ENCODE data around the gene CDYL2.

DNA sequence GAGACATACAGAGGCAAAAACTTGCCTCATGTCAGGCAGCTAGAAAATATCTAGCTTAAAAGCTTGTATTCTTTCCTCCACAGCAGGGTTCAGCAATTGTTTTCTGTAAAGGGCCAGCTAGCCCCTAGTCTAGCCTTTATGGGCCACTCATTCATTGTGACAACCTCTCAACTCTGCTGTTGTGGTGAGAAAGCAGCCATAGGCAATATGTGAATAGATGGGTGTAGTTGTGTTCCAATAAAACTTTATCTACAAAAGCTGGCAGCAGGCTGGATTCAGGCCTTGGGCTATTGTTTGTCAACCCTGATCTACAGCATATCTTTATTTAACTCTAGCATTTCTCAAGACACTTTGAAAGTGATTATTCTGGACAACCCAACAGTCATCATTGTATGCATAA is 46.4 kb upstream of the CDYL2 start:
- TF ChIP-seq, protein P1, sequence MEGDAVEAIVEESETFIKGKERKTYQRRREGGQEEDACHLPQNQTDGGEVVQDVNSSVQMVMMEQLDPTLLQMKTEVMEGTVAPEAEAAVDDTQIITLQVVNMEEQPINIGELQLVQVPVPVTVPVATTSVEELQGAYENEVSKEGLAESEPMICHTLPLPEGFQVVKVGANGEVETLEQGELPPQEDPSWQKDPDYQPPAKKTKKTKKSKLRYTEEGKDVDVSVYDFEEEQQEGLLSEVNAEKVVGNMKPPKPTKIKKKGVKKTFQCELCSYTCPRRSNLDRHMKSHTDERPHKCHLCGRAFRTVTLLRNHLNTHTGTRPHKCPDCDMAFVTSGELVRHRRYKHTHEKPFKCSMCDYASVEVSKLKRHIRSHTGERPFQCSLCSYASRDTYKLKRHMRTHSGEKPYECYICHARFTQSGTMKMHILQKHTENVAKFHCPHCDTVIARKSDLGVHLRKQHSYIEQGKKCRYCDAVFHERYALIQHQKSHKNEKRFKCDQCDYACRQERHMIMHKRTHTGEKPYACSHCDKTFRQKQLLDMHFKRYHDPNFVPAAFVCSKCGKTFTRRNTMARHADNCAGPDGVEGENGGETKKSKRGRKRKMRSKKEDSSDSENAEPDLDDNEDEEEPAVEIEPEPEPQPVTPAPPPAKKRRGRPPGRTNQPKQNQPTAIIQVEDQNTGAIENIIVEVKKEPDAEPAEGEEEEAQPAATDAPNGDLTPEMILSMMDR (IDR thresholded peaks at IDR 0.05; ENCODE audit: insufficient read depth, low read depth, low read length): no peak
- no peak for TF ChIP-seq EZH2 (IDR thresholded peaks at IDR 0.05; ENCODE audit: insufficient read depth, low read length)
